Measurements from ENCODE around the gene GALR2.
A peak's percentile ranks its signal among the peaks of the same experiment; 100 is the strongest.

GALR2 gene

GRCh38 chr17:76091526-76092286 is 17.1 kb downstream of the GALR2 start:
- no peaks in the 10 kb centered on the region for H3K27me3 ChIP-seq (ENCODE audit: control insufficient read depth, insufficient read depth, low read length)
- H3K4me3 ChIP-seq (ENCODE audit: low read length) = no peak overlapping the region
- H3K9me3 ChIP-seq (replicated peaks; ENCODE audit: low read length) = no peaks in the 10 kb centered on the region
- H3K4me2 ChIP-seq (ENCODE audit: low read length) = no peak overlapping the region
- H3K4me1 ChIP-seq (ENCODE audit: control insufficient read depth, insufficient read depth, low read length) = peaks cover 8% of the 10 kb centered on the region
- H3K36me3 ChIP-seq (ENCODE audit: insufficient read depth, low read length) = peaks cover 80% of the 10 kb centered on the region
- H3K9ac ChIP-seq (ENCODE audit: low read depth, low read length) = no peak overlapping the region

- Histone ChIP-seq H3K4me1 (ENCODE audit: control insufficient read depth, insufficient read depth, low read length) (peaks cover 8% of the 10 kb centered on the region), H3K36me3 (ENCODE audit: insufficient read depth, low read length) (peaks cover 77% of the 10 kb centered on the region), H3K27me3 (ENCODE audit: control insufficient read depth, insufficient read depth, low read length) (no peaks in the 10 kb centered on the region), H3K4me2 (ENCODE audit: low read length) (no peak overlapping the region), H3K9me3 (replicated peaks; ENCODE audit: low read length) (no peaks in the 10 kb centered on the region), H3K4me3 (ENCODE audit: low read length) (no peak overlapping the region), H3K9ac (ENCODE audit: low read depth, low read length) (no peak overlapping the region)
Observed at GRCh38 chr17:76092526-76093413, 18.2 kb downstream of the GALR2 start.

- Histone ChIP-seq H3K9me3 (replicated peaks; ENCODE audit: low read length) (no peaks in the 10 kb centered on the region), H3K9ac (ENCODE audit: low read depth, low read length) (no peak overlapping the region), H3K4me3 (ENCODE audit: low read length) (no peak overlapping the region), H3K27me3 (ENCODE audit: control insufficient read depth, insufficient read depth, low read length) (no peaks in the 10 kb centered on the region), H3K36me3 (ENCODE audit: insufficient read depth, low read length) (peaks cover 64% of the 10 kb centered on the region), H3K4me1 (ENCODE audit: control insufficient read depth, insufficient read depth, low read length) (peaks cover 8% of the 10 kb centered on the region), H3K4me2 (ENCODE audit: low read length) (no peak overlapping the region)
Observed at GRCh38 chr17:76094046-76094445, 19.5 kb downstream of the GALR2 start.

- H3K27me3 ChIP-seq (ENCODE audit: control insufficient read depth, insufficient read depth, low read length) = no peaks in the 10 kb centered on the region
- H3K9ac ChIP-seq (ENCODE audit: low read depth, low read length) = no peak overlapping the region
- peaks cover 8% of the 10 kb centered on the region for H3K4me1 ChIP-seq (ENCODE audit: control insufficient read depth, insufficient read depth, low read length)
- no peaks in the 10 kb centered on the region for H3K9me3 ChIP-seq (replicated peaks; ENCODE audit: low read length)
- no peak overlapping the region for H3K4me3 ChIP-seq (ENCODE audit: low read length)
- H3K36me3 ChIP-seq (ENCODE audit: insufficient read depth, low read length) = peaks cover 59% of the 10 kb centered on the region
- H3K4me2 ChIP-seq (ENCODE audit: low read length) = no peak overlapping the region
Observed at GRCh38 chr17:76095943-76096342, 21.4 kb downstream of the GALR2 start.

- Histone ChIP-seq H3K4me2 (ENCODE audit: low read length) (no peak overlapping the region), H3K9ac (ENCODE audit: low read depth, low read length) (no peak overlapping the region), H3K36me3 (ENCODE audit: insufficient read depth, low read length) (peaks cover 55% of the 10 kb centered on the region), H3K4me3 (ENCODE audit: low read length) (no peak overlapping the region), H3K27me3 (ENCODE audit: control insufficient read depth, insufficient read depth, low read length) (no peaks in the 10 kb centered on the region), H3K9me3 (replicated peaks; ENCODE audit: low read length) (no peaks in the 10 kb centered on the region), H3K4me1 (ENCODE audit: control insufficient read depth, insufficient read depth, low read length) (peaks cover 12% of the 10 kb centered on the region)
Observed at GRCh38 chr17:76097716-76098295, 23.2 kb downstream of the GALR2 start.

GRCh38 chr17:76102944-76103273 is 28.3 kb downstream of the GALR2 start:
- H3K36me3 ChIP-seq (ENCODE audit: insufficient read depth, low read length) = peaks cover 19% of the 10 kb centered on the region
- no peaks in the 10 kb centered on the region for H3K9me3 ChIP-seq (replicated peaks; ENCODE audit: low read length)
- H3K4me1 ChIP-seq (ENCODE audit: control insufficient read depth, insufficient read depth, low read length) = peaks cover 11% of the 10 kb centered on the region
- H3K4me2 ChIP-seq (ENCODE audit: low read length) = peak overlapping the region; percentile 98
- H3K27me3 ChIP-seq (ENCODE audit: control insufficient read depth, insufficient read depth, low read length) = no peaks in the 10 kb centered on the region
- peak overlapping the region; percentile 89 for H3K4me3 ChIP-seq (ENCODE audit: low read length)
- peak overlapping the region; percentile 88 for H3K9ac ChIP-seq (ENCODE audit: low read depth, low read length)

- Histone ChIP-seq H3K4me1 (ENCODE audit: control insufficient read depth, insufficient read depth, low read length) (peaks cover 11% of the 10 kb centered on the region), H3K36me3 (ENCODE audit: insufficient read depth, low read length) (peaks cover 19% of the 10 kb centered on the region), H3K4me2 (ENCODE audit: low read length) (peak within 1 kb of the TSS; percentile 98), H3K27me3 (ENCODE audit: control insufficient read depth, insufficient read depth, low read length) (no peaks in the 10 kb centered on the region), H3K9ac (ENCODE audit: low read depth, low read length) (peak within 1 kb of the TSS; percentile 88), H3K4me3 (ENCODE audit: low read length) (peak within 1 kb of the TSS; percentile 89), H3K9me3 (replicated peaks; ENCODE audit: low read length) (no peaks in the 10 kb centered on the region)
Observed at GRCh38 chr17:76103274-76104139, 28.9 kb downstream of the GALR2 start, which contains the start of gene EXOC7. Gene EXOC7 (minus strand): TSS chr17:76103787. CDS start chr17:76103692, 95 bp downstream.

- H3K4me2 ChIP-seq (ENCODE audit: low read length) = peak overlapping the region; percentile 98
- H3K4me1 ChIP-seq (ENCODE audit: control insufficient read depth, insufficient read depth, low read length) = peaks cover 11% of the 10 kb centered on the region
- peaks cover 19% of the 10 kb centered on the region for H3K36me3 ChIP-seq (ENCODE audit: insufficient read depth, low read length)
- H3K9ac ChIP-seq (ENCODE audit: low read depth, low read length) = peak overlapping the region; percentile 88
- H3K27me3 ChIP-seq (ENCODE audit: control insufficient read depth, insufficient read depth, low read length) = no peaks in the 10 kb centered on the region
- peak overlapping the region; percentile 89 for H3K4me3 ChIP-seq (ENCODE audit: low read length)
- H3K9me3 ChIP-seq (replicated peaks; ENCODE audit: low read length) = no peaks in the 10 kb centered on the region
Observed at GRCh38 chr17:76104140-76104895, 29.7 kb downstream of the GALR2 start.

- no peaks in the 10 kb centered on the region for H3K9me3 ChIP-seq (replicated peaks; ENCODE audit: low read length)
- peaks cover 11% of the 10 kb centered on the region for H3K4me1 ChIP-seq (ENCODE audit: control insufficient read depth, insufficient read depth, low read length)
- peaks cover 13% of the 10 kb centered on the region for H3K36me3 ChIP-seq (ENCODE audit: insufficient read depth, low read length)
- no peak overlapping the region for H3K9ac ChIP-seq (ENCODE audit: low read depth, low read length)
- no peaks in the 10 kb centered on the region for H3K27me3 ChIP-seq (ENCODE audit: control insufficient read depth, insufficient read depth, low read length)
- H3K4me2 ChIP-seq (ENCODE audit: low read length) = no peak overlapping the region
- no peak overlapping the region for H3K4me3 ChIP-seq (ENCODE audit: low read length)
Observed at GRCh38 chr17:76104896-76105231, 30.3 kb downstream of the GALR2 start.

- H3K4me2 ChIP-seq (ENCODE audit: low read length) = no peak overlapping the region
Observed at GRCh38 chr17:76106703-76107102, 32.1 kb downstream of the GALR2 start.

More at GRCh38 chr17:76106703-76107102, 32.1 kb downstream of the GALR2 start:
- Histone ChIP-seq H3K4me3 (ENCODE audit: low read length) (no peak overlapping the region), H3K9me3 (replicated peaks; ENCODE audit: low read length) (no peaks in the 10 kb centered on the region), H3K36me3 (ENCODE audit: insufficient read depth, low read length) (peaks cover 1% of the 10 kb centered on the region), H3K27me3 (ENCODE audit: control insufficient read depth, insufficient read depth, low read length) (no peaks in the 10 kb centered on the region), H3K4me1 (ENCODE audit: control insufficient read depth, insufficient read depth, low read length) (peaks cover 11% of the 10 kb centered on the region), H3K9ac (ENCODE audit: low read depth, low read length) (no peak overlapping the region)

All from skeletal muscle satellite cell (primary cell).